ENCODE results near the gene GSG1. TPM values are rescaled to one million over a fixed set of nuclear protein-coding genes. Genes with fewer than 3 reads are reported as not detected.

GSG1 gene
- total RNA-seq, 4 donors from 2014 or later = 1.2 TPM; not detected in 3

DNA sequence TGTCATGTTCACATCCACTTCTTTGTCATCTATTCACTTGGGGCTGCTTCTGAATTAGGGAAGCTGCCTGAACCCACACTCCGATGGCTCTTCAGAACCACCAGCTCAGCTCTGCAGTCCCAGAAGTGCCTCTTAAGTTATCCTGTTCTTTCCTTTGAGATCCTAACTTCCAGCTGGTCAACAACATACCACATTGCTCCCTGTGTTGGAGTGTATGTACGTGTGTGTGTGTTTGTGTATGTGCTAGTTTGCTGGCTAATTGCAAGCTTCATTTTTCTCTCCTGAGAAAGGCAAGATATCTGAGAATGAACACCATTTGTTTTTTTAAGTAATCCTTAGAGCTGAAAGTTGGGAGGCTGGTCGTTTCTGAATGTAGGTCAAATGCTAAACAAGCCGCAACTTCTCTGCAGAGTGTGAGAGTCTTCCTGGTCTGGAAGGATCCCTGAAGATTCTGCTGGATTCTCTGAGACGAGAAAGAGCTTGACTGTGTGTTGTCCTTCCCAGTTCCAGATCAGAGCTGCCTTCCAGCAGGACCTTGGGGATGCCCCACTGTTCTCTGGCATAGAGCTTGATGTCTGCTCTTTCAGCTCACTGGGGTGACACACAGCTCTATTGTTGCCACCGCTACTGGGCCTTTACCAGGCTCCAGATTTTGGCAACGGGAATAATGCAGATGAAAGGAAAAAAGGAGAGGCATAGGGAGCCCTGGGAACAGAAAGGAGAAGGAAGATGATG is 839 bp downstream of the GSG1 start:
- intact Hi-C loops (cut with DNase I) = no loop called here
- Histone ChIP-seq H3K27ac (peak overlapping the region; percentile 91 to 99 (median 93)), H3K27me3 (no peaks in the 10 kb centered on the region), H3K36me3 (no peaks in the 10 kb centered on the region), H3K4me3 (replicated peaks in 1 of 3) (no peak overlapping the region), H3K9me3 (no peaks in the 10 kb centered on the region), H3K4me1 (peaks cover 45 to 58% of the 10 kb centered on the region in 2 donors)
- TF ChIP-seq, protein P1, sequence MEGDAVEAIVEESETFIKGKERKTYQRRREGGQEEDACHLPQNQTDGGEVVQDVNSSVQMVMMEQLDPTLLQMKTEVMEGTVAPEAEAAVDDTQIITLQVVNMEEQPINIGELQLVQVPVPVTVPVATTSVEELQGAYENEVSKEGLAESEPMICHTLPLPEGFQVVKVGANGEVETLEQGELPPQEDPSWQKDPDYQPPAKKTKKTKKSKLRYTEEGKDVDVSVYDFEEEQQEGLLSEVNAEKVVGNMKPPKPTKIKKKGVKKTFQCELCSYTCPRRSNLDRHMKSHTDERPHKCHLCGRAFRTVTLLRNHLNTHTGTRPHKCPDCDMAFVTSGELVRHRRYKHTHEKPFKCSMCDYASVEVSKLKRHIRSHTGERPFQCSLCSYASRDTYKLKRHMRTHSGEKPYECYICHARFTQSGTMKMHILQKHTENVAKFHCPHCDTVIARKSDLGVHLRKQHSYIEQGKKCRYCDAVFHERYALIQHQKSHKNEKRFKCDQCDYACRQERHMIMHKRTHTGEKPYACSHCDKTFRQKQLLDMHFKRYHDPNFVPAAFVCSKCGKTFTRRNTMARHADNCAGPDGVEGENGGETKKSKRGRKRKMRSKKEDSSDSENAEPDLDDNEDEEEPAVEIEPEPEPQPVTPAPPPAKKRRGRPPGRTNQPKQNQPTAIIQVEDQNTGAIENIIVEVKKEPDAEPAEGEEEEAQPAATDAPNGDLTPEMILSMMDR (IDR thresholded peaks at IDR 0.05) = no peak
- peak in 1 of 2 donors; percentile 11 for TF ChIP-seq POLR2A (IDR thresholded peaks at IDR 0.05)
- peak; percentile 42 to 54 for DNase-seq
- WGBS, 2 donors = 26 to 29% methylated on average over 7 of the region's 7 CpGs

DNA sequence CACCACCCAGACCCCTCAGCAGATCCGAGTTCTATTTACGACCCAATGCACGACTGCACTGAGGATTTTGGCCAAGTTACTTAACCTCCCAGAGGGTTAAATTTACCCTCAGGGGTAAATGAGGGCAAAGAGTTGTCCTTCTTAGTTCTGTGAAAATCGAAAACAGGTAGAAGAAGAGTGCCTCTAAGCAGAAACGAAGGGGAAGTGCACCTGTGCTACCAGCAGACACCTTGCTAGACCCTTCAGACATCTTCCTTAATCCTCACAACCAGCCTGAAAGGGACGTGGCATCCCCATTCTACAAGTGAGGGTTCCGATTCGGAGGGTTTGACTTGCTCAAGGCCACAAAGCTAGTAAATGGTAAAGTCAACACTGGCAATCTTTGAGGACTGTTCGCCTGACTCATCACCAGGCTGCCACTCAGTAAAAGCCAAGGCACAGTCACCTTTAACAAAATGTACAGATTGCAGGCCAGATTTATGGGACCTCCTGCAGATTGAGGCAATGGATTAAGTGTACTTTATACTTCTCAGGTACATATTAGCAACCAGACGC is 1.6 kb downstream of the GSG1 start:
- Histone ChIP-seq H3K4me1 (peaks cover 45 to 65% of the 10 kb centered on the region in 2 donors), H3K27me3 (no peaks in the 10 kb centered on the region), H3K9me3 (no peaks in the 10 kb centered on the region), H3K27ac (peak overlapping the region; percentile 91 to 99 (median 93)), H3K36me3 (no peaks in the 10 kb centered on the region), H3K4me3 (replicated peaks in 1 of 3) (peak overlapping the region in 2 of 3 donors; percentile 8 to 45)
- DNase-seq = peak; percentile 45
- intact Hi-C loops (cut with DNase I) = no loop called here
- TF ChIP-seq POLR2A (IDR thresholded peaks at IDR 0.05) = peak in 1 of 2 donors; percentile 2
- TF ChIP-seq, protein P1 (IDR thresholded peaks at IDR 0.05) = no peak
- 48 to 57% methylated on average over 10 of the region's 10 CpGs for WGBS, 2 donors

DNA sequence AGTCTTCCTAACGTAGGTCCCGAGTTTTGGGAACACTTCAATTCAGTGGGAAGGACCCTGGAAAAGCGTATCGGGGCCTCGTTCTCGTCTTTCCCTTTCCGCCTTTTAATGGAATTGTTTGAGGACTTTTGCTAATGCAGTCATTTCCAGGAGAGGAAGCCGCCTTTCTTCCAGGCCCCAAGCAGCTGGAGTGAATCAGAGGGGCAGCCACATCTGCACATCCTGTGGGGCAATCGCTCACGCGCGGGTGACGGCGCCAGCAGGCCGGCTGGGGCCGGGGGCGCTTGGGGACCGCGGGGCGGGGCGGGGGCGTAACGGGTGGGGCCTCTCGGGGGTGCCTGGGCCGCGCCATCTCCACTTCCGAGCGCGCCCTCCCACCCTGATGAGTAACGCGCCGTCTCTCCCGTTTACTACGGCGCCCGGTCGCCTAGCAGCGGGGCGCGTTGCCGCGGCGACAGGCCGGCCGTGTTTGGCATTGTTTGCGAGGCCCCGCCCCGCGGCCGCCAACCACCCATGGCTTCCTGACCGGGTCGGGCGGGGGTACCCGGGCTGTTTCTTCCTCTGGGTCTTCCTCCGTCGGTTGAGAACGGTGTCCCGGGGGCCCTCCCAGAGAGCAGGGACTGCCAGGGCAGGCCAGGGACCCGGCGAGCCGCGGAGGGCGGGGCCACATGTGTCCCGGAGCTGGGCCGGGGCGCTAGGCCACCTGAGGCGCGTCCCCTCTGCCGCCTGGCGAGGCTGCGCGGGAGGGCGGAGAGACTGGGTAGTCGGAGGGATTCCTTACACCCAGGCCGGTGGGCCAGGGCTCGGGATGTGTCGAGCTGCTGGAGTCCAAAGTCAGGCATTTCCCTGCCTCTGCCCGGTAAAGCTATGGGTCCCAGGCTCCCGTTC is 2.3 kb downstream of the GSG1 start:
- TF ChIP-seq POLR2A (IDR thresholded peaks at IDR 0.05) = peak; percentile 28 to 84
- TF ChIP-seq, protein P1 (IDR thresholded peaks at IDR 0.05) = peak in 1 of 6 experiments; percentile 10
- DNase-seq = peak; percentile 94
- 16 to 47% methylated on average over 8 to 17 of the region's 79 CpGs for WGBS, 2 donors
- intact Hi-C loops (cut with DNase I) = no loop called here
- Histone ChIP-seq H3K27me3 (no peaks in the 10 kb centered on the region), H3K9me3 (no peaks in the 10 kb centered on the region), H3K4me1 (peaks cover 45 to 65% of the 10 kb centered on the region in 2 donors), H3K36me3 (no peaks in the 10 kb centered on the region), H3K27ac (peak overlapping the region; percentile 91 to 99 (median 93)), H3K4me3 (replicated peaks in 1 of 3) (peak overlapping the region in 2 of 3 donors; percentile 8 to 45)

DNA sequence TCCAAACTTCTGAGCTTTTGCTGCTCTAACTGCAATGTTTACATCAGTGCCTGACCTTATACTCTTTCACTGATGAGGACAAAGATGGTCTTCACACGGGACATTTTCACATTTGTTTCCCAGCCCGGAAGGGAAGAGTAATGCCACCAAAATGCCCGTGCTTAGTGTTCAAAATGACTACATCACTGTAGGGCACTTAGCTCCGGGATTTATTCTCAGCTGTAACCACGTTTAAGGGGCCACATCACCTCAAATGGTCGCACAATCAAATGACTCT is 2.9 kb downstream of the GSG1 start:
- intact Hi-C loops (cut with DNase I) = no loop called here
- WGBS, 2 donors = 31 to 41% methylated on average over 6 of the region's 6 CpGs
- TF ChIP-seq, protein P1 (IDR thresholded peaks at IDR 0.05) = no peak
- no peak for TF ChIP-seq POLR2A (IDR thresholded peaks at IDR 0.05)
- no peak overlapping the region for H3K4me3 ChIP-seq (replicated peaks in 1 of 3)
- no peak for DNase-seq
- H3K27ac ChIP-seq = peak overlapping the region; percentile 91 to 99 (median 93)
- H3K4me1 ChIP-seq = peaks cover 45 to 65% of the 10 kb centered on the region in 2 donors
- H3K9me3 ChIP-seq = no peaks in the 10 kb centered on the region
- H3K27me3 ChIP-seq = no peaks in the 10 kb centered on the region
- no peaks in the 10 kb centered on the region for H3K36me3 ChIP-seq

Data from thyroid gland (tissue), 4 donors.